IPS-11a (cell line): ENCODE data around the gene CREB3L4.
"Not testable (repeated sequence)": the region's sequence is repeated elsewhere in the genome, so short reads cannot be mapped to it uniquely, and the experiment has no call there.

Source experiments
- H3K4me3 ChIP-seq: one replicate; pipeline ENCODE4 v1.5.1; 2013; ENCODE audit warnings: low read depth, low read length, control low read depth

Gene CREB3L4

GRCh38 chr1:153984123-153984894 is 16.6 kb downstream of the CREB3L4 start:
- peak overlapping the region; percentile 96 for H3K4me3 ChIP-seq

GRCh38 chr1:153985341-153985912 is 17.7 kb downstream of the CREB3L4 start:
- H3K4me3 ChIP-seq, result peak overlapping the region; percentile 96

DNA sequence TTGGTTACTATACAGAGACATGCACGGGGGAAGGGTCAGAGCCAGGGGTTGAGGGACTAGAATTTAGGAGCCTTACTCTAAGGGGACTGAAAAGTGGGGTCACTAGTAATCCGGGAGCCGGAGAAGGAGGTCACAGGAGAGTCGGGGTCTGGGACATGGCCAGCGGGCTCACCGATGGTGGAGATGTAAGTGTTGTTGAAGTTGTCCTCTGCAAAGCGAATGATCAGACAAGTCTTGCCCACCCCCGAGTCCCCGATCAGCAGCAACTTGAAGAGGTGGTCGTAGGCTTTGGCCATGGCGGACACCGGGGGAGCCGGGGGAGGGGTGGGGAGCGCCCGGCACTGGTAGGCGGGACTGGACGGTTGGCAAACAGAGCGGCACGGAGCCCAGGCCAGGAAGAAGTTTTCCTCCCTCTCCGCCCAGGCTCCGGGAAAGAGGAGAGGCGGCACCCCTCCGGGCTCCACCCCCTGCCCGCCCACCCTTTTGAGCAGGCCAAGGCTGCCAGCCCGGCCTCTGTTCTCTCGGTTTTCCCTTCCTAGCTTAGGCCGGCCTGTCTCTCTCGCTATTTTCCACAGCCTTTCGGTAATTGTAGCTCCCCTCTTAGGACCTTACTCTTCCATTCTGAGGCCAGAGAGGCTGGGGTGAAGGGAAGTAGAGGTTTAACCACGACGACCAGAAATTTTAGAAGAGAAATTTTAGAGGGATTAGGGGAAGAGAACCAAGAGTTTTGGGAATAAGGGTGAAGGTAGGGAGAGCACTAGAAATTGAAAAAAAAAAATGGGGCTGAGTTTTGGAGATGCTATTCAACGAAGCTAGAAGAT is 18.4 kb downstream of the CREB3L4 start, which contains the start of gene RAB13:
Gene RAB13, minus strand, starts transcription at position 399 of the 821 bp plus-strand sequence. Its CDS starts 103 bp downstream, at position 296.
- peak within 1 kb of the TSS; percentile 96 for H3K4me3 ChIP-seq

- no peak overlapping the region for H3K4me3 ChIP-seq
These were observed 19.9 kb downstream of the CREB3L4 start for GRCh38 chr1:153987621-153988020.

DNA sequence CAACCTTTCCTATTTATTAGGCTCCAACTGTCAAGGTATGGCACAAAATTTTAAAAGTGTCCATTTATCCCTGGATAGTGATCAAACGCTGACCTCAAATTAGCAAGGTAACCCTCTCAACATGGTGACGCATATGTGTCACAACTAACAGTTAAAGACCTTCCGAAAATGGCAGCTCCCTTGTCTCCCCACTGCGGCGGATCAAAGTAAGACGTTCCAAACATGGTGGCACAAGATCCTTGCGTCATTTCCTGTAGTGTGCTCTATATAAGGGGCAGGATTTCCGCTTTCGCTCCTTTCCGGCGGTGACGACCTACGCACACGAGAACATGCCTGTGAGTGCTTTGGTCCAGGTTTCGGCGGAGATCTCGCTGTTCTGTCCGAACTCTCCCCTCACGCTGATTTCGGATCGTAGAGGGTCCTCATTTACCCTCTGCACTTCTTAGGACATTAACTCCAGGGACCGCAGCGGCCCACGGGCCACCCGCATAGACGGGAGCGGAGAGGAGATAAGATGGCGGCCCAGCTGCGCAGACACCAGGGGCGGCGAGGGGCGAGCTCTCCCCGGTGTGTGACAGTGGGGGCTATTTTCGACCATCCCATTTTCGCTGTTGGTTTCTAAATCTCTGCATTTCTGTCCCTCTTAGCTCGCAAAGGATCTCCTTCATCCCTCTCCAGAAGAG is 22.9 kb downstream of the CREB3L4 start, which contains the start of gene RPS27:
Gene RPS27, plus strand, starts transcription at position 295 of the 683 bp plus-strand sequence. Its CDS starts 35 bp downstream, at position 330.
- H3K4me3 ChIP-seq, result peak within 1 kb of the TSS; percentile 82

DNA sequence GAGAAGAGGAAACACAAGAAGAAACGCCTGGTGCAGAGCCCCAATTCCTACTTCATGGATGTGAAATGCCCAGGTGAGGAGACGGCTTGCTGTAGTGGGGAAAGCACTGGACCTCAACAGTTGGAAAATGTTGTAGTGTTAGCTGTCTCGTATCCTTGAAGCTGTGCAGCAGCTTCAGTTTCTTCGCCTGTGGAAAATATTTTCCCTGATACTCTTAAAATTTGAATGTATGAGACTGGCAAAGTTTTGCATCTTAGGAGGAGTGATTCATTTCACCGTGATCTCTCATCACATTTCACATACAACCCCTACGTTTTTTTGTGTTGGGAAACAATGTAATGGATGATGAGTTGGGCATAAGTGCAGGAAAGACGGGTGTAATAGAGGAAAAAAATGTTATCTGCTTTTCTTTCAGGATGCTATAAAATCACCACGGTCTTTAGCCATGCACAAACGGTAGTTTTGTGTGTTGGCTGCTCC is 23.5 kb downstream of the CREB3L4 start:
- H3K4me3 ChIP-seq, result peak overlapping the region; percentile 82

GRCh38 chr1:153991806-153992205 is 24.1 kb downstream of the CREB3L4 start:
- peak overlapping the region; percentile 82 for H3K4me3 ChIP-seq

- no peak overlapping the region for H3K4me3 ChIP-seq
These were observed 27.5 kb downstream of the CREB3L4 start for GRCh38 chr1:153995202-153995601.

DNA sequence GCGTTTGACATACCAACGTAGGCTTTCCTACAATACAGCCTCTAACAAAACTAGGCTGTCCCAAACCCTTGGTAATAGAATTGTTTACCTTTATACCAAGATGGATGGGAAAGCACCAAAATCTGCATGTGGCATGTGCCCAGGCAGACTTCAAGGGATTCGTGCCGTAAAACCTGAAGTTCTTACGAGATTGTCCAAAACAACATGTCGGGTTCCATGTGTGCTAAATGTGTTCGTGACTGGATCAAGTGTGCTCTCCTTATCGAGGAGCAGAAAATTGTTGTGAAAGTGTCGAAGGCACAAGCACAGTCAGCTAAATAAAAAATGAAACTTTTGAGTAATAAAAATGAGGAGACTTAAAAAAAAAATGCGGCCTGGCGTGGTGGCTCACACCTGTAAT is 27.9 kb downstream of the CREB3L4 start:
- no peak overlapping the region for H3K4me3 ChIP-seq

- not testable (repeated sequence) for H3K4me3 ChIP-seq
These were observed 29.2 kb downstream of the CREB3L4 start for GRCh38 chr1:153996882-153997281.

GRCh38 chr1:154000420-154000819 is 32.7 kb downstream of the CREB3L4 start:
- H3K4me3 ChIP-seq, result no peak overlapping the region

DNA sequence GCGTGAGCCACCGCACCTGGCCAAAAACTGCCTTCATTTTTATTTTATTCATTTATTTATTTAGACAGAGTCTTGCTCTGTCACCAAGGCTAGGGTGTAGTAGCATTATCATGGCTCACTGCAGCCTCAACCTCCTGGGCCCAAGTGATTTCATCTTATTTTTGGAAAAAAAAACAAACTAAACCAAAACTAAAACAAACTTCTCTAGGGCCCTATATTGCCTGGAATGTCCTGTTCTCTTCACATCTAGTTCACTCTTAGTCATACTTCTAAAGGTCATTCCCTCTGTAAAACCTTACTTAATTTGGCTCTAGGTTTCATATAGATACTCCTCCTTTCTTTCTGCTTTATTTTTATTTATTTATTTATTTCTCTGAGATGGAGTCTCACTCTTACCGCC is 38.4 kb downstream of the CREB3L4 start:
- no peak overlapping the region for H3K4me3 ChIP-seq

DNA sequence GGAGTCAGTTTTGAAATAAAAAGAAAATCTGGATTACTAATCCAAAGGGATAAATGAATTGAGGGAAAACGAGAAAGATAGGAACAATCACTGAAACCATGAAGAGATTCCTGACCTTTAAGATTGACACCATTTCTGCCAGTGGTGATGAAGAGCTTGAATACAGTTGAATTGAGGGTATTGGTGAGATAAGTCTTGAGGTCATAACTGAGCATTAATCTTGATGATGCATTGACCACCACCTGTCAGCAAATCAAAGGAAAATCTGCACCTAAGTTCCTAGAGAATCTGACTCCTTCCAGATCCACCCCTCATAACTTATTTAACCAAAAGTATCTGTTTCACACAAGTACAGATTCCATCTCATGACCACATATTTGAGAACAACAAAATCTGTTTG is 44.4 kb downstream of the CREB3L4 start:
- no peak overlapping the region for H3K4me3 ChIP-seq

GRCh38 chr1:154012543-154012942 is 44.8 kb downstream of the CREB3L4 start:
- H3K4me3 ChIP-seq, result not testable (repeated sequence)

- H3K4me3 ChIP-seq, result no peak overlapping the region
These were observed 46.6 kb downstream of the CREB3L4 start for GRCh38 chr1:154014154-154014907.

DNA sequence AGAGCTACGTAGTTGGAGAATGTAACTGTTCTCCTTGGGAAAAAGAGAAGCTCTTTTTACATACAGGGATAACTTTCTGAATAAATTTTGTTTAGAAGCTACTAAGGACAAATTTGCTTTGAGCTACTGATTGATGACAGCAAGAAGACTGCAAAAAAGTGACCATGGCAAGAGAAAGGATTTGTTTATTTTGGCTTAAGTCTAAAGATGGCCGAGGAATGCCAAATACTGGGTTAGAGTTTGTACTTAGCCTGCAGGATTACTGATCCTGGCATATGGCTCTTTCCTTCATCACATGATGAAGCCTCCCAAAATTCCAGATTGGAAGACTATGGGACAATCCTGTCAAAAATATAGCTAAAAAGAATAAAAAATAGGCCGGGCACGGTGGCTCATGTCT is 51.6 kb downstream of the CREB3L4 start:
- H3K4me3 ChIP-seq, result no peak overlapping the region

- no peak overlapping the region for H3K4me3 ChIP-seq
These were observed 52.2 kb downstream of the CREB3L4 start for GRCh38 chr1:154019940-154020339.
